Adrenal gland (tissue), 5 donors: ENCODE results near the gene NOL9.

Experiments used
- CTCF ChIP-seq, 6 experiments: fragments of 450-650 bp in 4 of 6; fragments of 200-600 bp in 2 of 6; sonication (generic) in 1 of 6; IDR thresholded peaks; 1 replicate in 5 of 6; 2 replicates in 1 of 6; pipeline versions ENCODE4 v1.5.1 to v1.8.0; 2016 to 2021; ENCODE audit warnings: antibody characterized with exemption in 6 of 6, mild to moderate bottlenecking in 2 of 6, moderate library complexity in 1 of 6
- POLR2A ChIP-seq, 2 donors: fragments of 450-650 bp; IDR thresholded peaks; one replicate each; pipeline ENCODE4 v1.6.1; 2017; ENCODE audit warnings: antibody characterized with exemption in 2 of 2, mild to moderate bottlenecking in 2 of 2, moderate library complexity in 1 of 2
- donor health status: DM: no; HTN: no; CAD: no.

- no peak for TF ChIP-seq CTCF (IDR thresholded peaks at IDR 0.05)
- TF ChIP-seq POLR2A (IDR thresholded peaks at IDR 0.05) = no peak
Measured at GRCh38 chr1:6491480-6491962, 62.8 kb downstream of the NOL9 start, which contains the start of gene PLEKHG5.
